ENCODE results near the gene ARHGEF40.

Gene ARHGEF40

GRCh38 chr14:21084396-21084795 is 14.3 kb downstream of the ARHGEF40 start:
- DNase-seq, result no peak

GRCh38 chr14:21084998-21085853 is 15.1 kb downstream of the ARHGEF40 start:
- DNase-seq, result no peak

GRCh38 chr14:21086908-21087293 is 16.8 kb downstream of the ARHGEF40 start:
- DNase-seq, result no peak

GRCh38 chr14:21087294-21088091 is 17.4 kb downstream of the ARHGEF40 start:
- peak; percentile 65 to 86 (median 78) for DNase-seq

GRCh38 chr14:21088687-21089086 is 18.6 kb downstream of the ARHGEF40 start:
- no peak for DNase-seq

- DNase-seq, result no peak
Measured at GRCh38 chr14:21089271-21089670, 19.2 kb downstream of the ARHGEF40 start.

GRCh38 chr14:21089877-21090193 is 19.7 kb downstream of the ARHGEF40 start:
- DNase-seq, result no peak

- DNase-seq, result no peak
Measured at GRCh38 chr14:21090194-21090939, 20.3 kb downstream of the ARHGEF40 start.

GRCh38 chr14:21090940-21091663 is 21.0 kb downstream of the ARHGEF40 start:
- no peak for DNase-seq

GRCh38 chr14:21091821-21092272 is 21.7 kb downstream of the ARHGEF40 start:
- no peak for DNase-seq

- DNase-seq, result peak; percentile 81 to 91 (median 87)
Measured at GRCh38 chr14:21092273-21093011, 22.3 kb downstream of the ARHGEF40 start.

- no peak for DNase-seq
Measured at GRCh38 chr14:21093018-21093417, 22.9 kb downstream of the ARHGEF40 start.

GRCh38 chr14:21093769-21094681 is 23.9 kb downstream of the ARHGEF40 start:
- no peak for DNase-seq

- no peak for DNase-seq
Measured at GRCh38 chr14:21095430-21096205, 25.5 kb downstream of the ARHGEF40 start.

- no peak for DNase-seq
Measured at GRCh38 chr14:21096438-21096837, 26.3 kb downstream of the ARHGEF40 start.

GRCh38 chr14:21096978-21097635 is 27.0 kb downstream of the ARHGEF40 start:
- no peak for DNase-seq

GRCh38 chr14:21097636-21098075 is 27.6 kb downstream of the ARHGEF40 start:
- DNase-seq, result no peak

- DNase-seq, result peak in 1 of 5 donors; percentile 60
Measured at GRCh38 chr14:21098076-21098891, 28.2 kb downstream of the ARHGEF40 start, which contains the start of gene ZNF219. Gene ZNF219, minus strand, starts transcription at chr14:21098655. Its CDS starts 5,064 bp downstream, at chr14:21093591.

Data from T-helper 1 cell (primary cell).